K562 (cell line): ENCODE data around the gene NPDC1. TPM values are rescaled to one million over a fixed set of nuclear protein-coding genes. Genes with fewer than 3 reads are reported as not detected.
A peak's percentile ranks its signal among the peaks of the same experiment; 100 is the strongest.

Source experiments
- BACH1 ChIP-seq: fragments of 200-800 bp; sonication (Bioruptor generic); IDR thresholded peaks from 2 replicates; pipeline ENCODE4 v1.6.1; 2016; ENCODE audit warnings: missing genetic modification characterization, missing compliant biosample characterization
- EWSR1 ChIP-seq: fragments of 450-650 bp; IDR thresholded peaks from 2 replicates; pipeline ENCODE4 v1.6.1; 2018; ENCODE audit warnings: borderline replicate concordance, mild to moderate bottlenecking, low read depth, moderate library complexity; ENCODE audit not compliant: partially characterized antibody
- FIP1L1 ChIP-seq: fragments of 200-400 bp; formaldehyde crosslinking; IDR thresholded peaks from 2 replicates; pipeline ENCODE4 v1.6.1; 2018; ENCODE audit warnings: mild to moderate bottlenecking, low read depth, low read length; ENCODE audit not compliant: poor library complexity, severe bottlenecking
- KLF1 ChIP-seq: fragments of 450-650 bp; IDR thresholded peaks from 2 replicates; pipeline ENCODE4 v1.6.1; 2016; ENCODE audit warnings: missing genetic modification characterization, missing compliant biosample characterization
- MYC ChIP-seq, 2 experiments: fragments of 250-450 bp in 1 of 2; sonication (Bioruptor Pico) in 1 of 2; IDR thresholded peaks; 2 replicates each; pipeline versions ENCODE4 v1.5.1 to v1.6.1; 2012 to 2021; ENCODE audit warnings: low read depth in 2 of 2, borderline replicate concordance in 1 of 2, improper control_type of control experiment in 1 of 2, low read length in 1 of 2, mild to moderate bottlenecking in 1 of 2, moderate library complexity in 1 of 2
- SIRT6 ChIP-seq: IDR thresholded peaks from one replicate; pipeline ENCODE4 v1.6.1; 2012; ENCODE audit warnings: low read depth, mild to moderate bottlenecking, control low read depth, inconsistent platforms, low read length, moderate library complexity
- SRSF3 ChIP-seq: fragments of 200-400 bp; formaldehyde crosslinking; IDR thresholded peaks from 2 replicates; pipeline ENCODE4 v1.6.1; 2016; ENCODE audit warnings: mild to moderate bottlenecking, low read length, moderate library complexity; ENCODE audit not compliant: insufficient read depth
- ZBTB8A ChIP-seq: fragments of 450-650 bp; IDR thresholded peaks from 2 replicates; pipeline ENCODE4 v1.6.1; 2018; ENCODE audit warnings: mild to moderate bottlenecking, moderate library complexity; ENCODE audit not compliant: partially characterized antibody
- ZFP1 ChIP-seq: fragments of 450-650 bp; formaldehyde crosslinking; IDR thresholded peaks from 2 replicates; pipeline ENCODE4 v1.4.0; 2020; ENCODE audit warnings: mild to moderate bottlenecking, mixed read lengths
- polyA plus RNA-seq, 8 experiments: library from polyadenylated mRNA; depleted of rRNA in 4 of 8; stranded (reverse) in 5 of 8; unstranded in 3 of 8; fragments of >200 nt; fragmentation: Nextera tagmentation in 2 of 8; fragmentation: Illumina TruSeq in 1 of 8; extraction: Ambion mirVana in 2 of 8; extraction: Trizol in 1 of 8; gene quantifications; 2 replicates each; pipeline versions ENCODE4 v1.2.1 to v1.2.3, GENCODE V29; 2011 to 2014; ENCODE audit warnings: inconsistent platforms in 1 of 8, missing spikeins in 1 of 8
- total RNA-seq, 7 experiments: library from RNA; depleted of rRNA in 6 of 7; stranded (reverse); fragments of >200 nt in 6 of 7; fragmentation: Illumina TruSeq in 2 of 7; extraction: Trizol in 2 of 7; gene quantifications; 2 replicates each; pipeline versions ENCODE4 v1.2.1 to v1.2.3, GENCODE V29; 2011 to 2021; ENCODE audit warnings: low replicate concordance in 1 of 7
- TF ChIP-seq, protein P1 (sequence below): fragments of 250-450 bp; sonication (Bioruptor Pico); IDR thresholded peaks from 2 replicates; pipeline ENCODE4 v1.5.0; 2021
- TF ChIP-seq, protein P2 (sequence below): fragments of 450-650 bp; IDR thresholded peaks from 2 replicates; pipeline ENCODE4 v1.6.1; 2016; ENCODE audit warnings: low read depth
- TF ChIP-seq, protein P3 (sequence below): sonication (generic); formaldehyde crosslinking; IDR thresholded peaks from 2 replicates; pipeline ENCODE4 v1.8.1; 2023; ENCODE audit warnings: mild to moderate bottlenecking, missing genetic modification reagents
- TF ChIP-seq, protein P4 (sequence below): fragments of 250-450 bp; sonication (Bioruptor Pico); IDR thresholded peaks from 2 replicates; pipeline ENCODE4 v1.4.0; 2020
- TF ChIP-seq, protein P5 (sequence below): sonication (generic); formaldehyde crosslinking; IDR thresholded peaks from 2 replicates; pipeline ENCODE4 v1.9.0; 2022; ENCODE audit warnings: mild to moderate bottlenecking, missing genetic modification reagents

The NPDC1 gene
- total and polyA plus RNA-seq, 9 of the 15 experiments (the other 6 are each of a cell fraction or from before 2014, with no cell fraction given), result 0.06 to 2.1 (median 0.53) TPM; not detected in 3

DNA sequence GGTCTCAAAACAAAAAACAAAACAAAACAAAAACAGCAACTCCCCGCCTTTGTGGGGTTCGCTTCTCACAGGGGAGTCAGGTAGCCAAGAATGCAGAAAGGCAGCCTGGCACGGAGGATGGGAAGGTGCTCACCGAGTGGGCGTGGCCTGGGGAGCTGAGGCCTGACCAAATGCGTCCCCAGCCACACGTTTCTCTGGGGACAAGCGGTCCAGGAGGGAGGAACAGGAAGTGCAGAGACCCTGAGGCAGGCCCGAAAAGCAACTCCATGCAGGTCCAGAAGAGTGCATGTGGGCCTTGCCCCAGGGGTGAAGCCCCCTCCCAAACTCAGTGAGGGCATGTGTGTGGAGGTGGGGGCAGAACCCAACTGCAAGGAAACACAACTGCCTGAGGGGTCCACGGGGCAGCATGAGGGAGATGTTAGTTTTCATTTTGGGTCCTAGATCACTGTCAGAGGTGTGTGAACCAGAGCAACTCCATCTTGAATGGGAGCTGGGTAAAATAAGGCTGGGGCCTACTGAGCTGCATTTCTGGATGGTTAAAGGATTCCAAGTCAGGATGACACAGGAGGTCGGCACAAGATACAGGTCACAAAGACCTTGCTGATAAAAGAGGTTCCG lies 28.8 kb upstream of the NPDC1 start (continued):
- TF ChIP-seq EWSR1 (no peak), SIRT6 (no peak), MYC (IDR thresholded peaks at IDR 0.05; ENCODE audit: low read depth, low read length) (no peak), MYC (CRISPR knock-in tag; IDR thresholded peaks at IDR 0.05; ENCODE audit: borderline replicate concordance, low read depth) (peak; percentile 98), KLF1 (tag) (peak; percentile 97), BACH1 (peak; percentile 98), ZFP1 (CRISPR knock-in tag) (peak; percentile 89), FIP1L1 (no peak), ZBTB8A (no peak), SRSF3 (no peak)
- TF ChIP-seq, protein P1, sequence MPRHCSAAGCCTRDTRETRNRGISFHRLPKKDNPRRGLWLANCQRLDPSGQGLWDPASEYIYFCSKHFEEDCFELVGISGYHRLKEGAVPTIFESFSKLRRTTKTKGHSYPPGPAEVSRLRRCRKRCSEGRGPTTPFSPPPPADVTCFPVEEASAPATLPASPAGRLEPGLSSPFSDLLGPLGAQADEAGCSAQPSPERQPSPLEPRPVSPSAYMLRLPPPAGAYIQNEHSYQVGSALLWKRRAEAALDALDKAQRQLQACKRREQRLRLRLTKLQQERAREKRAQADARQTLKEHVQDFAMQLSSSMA (CRISPR knock-in tag), result peak; percentile 86
- TF ChIP-seq, protein P2, sequence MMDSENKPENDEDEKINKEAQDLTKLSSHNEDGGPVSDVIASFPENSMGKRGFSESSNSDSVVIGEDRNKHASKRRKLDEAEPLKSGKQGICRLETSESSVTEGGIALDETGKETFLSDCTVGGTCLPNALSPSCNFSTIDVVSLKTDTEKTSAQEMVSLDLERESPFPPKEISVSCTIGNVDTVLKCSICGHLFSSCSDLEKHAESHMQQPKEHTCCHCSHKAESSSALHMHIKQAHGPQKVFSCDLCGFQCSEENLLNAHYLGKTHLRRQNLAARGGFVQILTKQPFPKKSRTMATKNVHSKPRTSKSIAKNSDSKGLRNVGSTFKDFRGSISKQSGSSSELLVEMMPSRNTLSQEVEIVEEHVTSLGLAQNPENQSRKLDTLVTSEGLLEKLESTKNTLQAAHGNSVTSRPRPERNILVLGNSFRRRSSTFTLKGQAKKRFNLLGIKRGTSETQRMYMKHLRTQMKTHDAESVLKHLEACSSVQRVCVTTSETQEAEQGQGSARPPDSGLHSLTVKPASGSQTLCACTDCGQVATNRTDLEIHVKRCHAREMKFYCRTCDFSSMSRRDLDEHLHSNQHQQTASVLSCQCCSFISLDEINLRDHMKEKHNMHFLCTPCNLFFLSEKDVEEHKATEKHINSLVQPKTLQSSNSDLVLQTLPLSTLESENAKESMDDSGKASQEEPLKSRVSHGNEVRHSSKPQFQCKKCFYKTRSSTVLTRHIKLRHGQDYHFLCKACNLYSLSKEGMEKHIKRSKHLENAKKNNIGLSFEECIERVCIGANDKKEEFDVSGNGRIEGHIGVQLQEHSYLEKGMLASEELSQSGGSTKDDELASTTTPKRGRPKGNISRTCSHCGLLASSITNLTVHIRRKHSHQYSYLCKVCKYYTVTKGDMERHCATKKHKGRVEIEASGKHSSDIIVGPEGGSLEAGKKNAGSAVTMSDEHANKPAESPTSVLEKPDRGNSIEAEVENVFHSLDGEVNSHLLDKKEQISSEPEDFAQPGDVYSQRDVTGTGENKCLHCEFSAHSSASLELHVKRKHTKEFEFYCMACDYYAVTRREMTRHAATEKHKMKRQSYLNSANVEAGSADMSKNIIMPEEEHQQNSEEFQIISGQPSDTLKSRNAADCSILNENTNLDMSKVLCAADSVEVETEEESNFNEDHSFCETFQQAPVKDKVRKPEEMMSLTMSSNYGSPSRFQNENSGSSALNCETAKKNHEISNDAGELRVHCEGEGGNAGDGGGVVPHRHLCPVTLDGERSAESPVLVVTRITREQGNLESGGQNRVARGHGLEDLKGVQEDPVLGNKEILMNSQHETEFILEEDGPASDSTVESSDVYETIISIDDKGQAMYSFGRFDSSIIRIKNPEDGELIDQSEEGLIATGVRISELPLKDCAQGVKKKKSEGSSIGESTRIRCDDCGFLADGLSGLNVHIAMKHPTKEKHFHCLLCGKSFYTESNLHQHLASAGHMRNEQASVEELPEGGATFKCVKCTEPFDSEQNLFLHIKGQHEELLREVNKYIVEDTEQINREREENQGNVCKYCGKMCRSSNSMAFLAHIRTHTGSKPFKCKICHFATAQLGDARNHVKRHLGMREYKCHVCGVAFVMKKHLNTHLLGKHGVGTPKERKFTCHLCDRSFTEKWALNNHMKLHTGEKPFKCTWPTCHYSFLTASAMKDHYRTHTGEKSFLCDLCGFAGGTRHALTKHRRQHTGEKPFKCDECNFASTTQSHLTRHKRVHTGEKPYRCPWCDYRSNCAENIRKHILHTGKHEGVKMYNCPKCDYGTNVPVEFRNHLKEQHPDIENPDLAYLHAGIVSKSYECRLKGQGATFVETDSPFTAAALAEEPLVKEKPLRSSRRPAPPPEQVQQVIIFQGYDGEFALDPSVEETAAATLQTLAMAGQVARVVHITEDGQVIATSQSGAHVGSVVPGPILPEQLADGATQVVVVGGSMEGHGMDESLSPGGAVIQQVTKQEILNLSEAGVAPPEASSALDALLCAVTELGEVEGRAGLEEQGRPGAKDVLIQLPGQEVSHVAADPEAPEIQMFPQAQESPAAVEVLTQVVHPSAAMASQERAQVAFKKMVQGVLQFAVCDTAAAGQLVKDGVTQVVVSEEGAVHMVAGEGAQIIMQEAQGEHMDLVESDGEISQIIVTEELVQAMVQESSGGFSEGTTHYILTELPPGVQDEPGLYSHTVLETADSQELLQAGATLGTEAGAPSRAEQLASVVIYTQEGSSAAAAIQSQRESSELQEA, result no peak
- TF ChIP-seq, protein P3, sequence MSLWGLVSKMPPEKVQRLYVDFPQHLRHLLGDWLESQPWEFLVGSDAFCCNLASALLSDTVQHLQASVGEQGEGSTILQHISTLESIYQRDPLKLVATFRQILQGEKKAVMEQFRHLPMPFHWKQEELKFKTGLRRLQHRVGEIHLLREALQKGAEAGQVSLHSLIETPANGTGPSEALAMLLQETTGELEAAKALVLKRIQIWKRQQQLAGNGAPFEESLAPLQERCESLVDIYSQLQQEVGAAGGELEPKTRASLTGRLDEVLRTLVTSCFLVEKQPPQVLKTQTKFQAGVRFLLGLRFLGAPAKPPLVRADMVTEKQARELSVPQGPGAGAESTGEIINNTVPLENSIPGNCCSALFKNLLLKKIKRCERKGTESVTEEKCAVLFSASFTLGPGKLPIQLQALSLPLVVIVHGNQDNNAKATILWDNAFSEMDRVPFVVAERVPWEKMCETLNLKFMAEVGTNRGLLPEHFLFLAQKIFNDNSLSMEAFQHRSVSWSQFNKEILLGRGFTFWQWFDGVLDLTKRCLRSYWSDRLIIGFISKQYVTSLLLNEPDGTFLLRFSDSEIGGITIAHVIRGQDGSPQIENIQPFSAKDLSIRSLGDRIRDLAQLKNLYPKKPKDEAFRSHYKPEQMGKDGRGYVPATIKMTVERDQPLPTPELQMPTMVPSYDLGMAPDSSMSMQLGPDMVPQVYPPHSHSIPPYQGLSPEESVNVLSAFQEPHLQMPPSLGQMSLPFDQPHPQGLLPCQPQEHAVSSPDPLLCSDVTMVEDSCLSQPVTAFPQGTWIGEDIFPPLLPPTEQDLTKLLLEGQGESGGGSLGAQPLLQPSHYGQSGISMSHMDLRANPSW (CRISPR knock-in tag), result no peak
- TF ChIP-seq, protein P4, sequence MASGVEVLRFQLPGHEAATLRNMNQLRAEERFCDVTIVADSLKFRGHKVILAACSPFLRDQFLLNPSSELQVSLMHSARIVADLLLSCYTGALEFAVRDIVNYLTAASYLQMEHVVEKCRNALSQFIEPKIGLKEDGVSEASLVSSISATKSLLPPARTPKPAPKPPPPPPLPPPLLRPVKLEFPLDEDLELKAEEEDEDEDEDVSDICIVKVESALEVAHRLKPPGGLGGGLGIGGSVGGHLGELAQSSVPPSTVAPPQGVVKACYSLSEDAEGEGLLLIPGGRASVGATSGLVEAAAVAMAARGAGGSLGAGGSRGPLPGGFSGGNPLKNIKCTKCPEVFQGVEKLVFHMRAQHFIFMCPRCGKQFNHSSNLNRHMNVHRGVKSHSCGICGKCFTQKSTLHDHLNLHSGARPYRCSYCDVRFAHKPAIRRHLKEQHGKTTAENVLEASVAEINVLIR (CRISPR knock-in tag), result peak; percentile 92
- TF ChIP-seq, protein P5, sequence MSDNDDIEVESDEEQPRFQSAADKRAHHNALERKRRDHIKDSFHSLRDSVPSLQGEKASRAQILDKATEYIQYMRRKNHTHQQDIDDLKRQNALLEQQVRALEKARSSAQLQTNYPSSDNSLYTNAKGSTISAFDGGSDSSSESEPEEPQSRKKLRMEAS (CRISPR knock-in tag), result no peak
